Liver (tissue), 9 donors: ENCODE results near the gene HEPN1. TPM values are rescaled to one million over a fixed set of nuclear protein-coding genes. Genes with fewer than 3 reads are reported as not detected.

Source experiments
- DNase-seq: peaks from one replicate; pipeline ENCODE4 v3.0.0-alpha.2; 2017; ENCODE audit warnings: low spot score
- H3K27ac ChIP-seq, 2 donors: one replicate each; pipeline ENCODE4 v1.7.0; 2013; ENCODE audit warnings: inconsistent platforms in 2 of 2, low read length in 2 of 2, control low read depth in 1 of 2, low read depth in 1 of 2, mild to moderate bottlenecking in 1 of 2
- H3K27me3 ChIP-seq, 4 donors: one replicate each; pipeline versions ENCODE4 v1.6.1 to v1.7.0; 2013; ENCODE audit warnings: low read length in 3 of 4, inconsistent platforms in 1 of 4, mild to moderate bottlenecking in 1 of 4, moderate library complexity in 1 of 4; ENCODE audit not compliant: control insufficient read depth in 4 of 4, insufficient read depth in 4 of 4
- H3K36me3 ChIP-seq, 4 donors: one replicate each; pipeline versions ENCODE4 v1.6.1 to v1.7.0; 2013; ENCODE audit warnings: low read length in 3 of 4, mild to moderate bottlenecking in 3 of 4, low read depth in 1 of 4, moderate library complexity in 1 of 4; ENCODE audit not compliant: control insufficient read depth in 4 of 4, insufficient read depth in 3 of 4
- H3K4me1 ChIP-seq, 4 donors: one replicate each; pipeline versions ENCODE4 v1.6.1 to v1.7.0; 2013; ENCODE audit warnings: low read length in 3 of 4, mild to moderate bottlenecking in 3 of 4, moderate library complexity in 1 of 4; ENCODE audit not compliant: control insufficient read depth in 4 of 4, insufficient read depth in 4 of 4
- H3K4me3 ChIP-seq, 3 donors: one replicate each; pipeline versions ENCODE4 v1.6.1 to v1.7.0; 2013; ENCODE audit warnings: low read length in 3 of 3, control low read depth in 1 of 3, low read depth in 1 of 3, mild to moderate bottlenecking in 1 of 3
- H3K9ac ChIP-seq, 2 donors: one replicate each; pipeline ENCODE4 v1.7.0; 2013; ENCODE audit warnings: low read length in 2 of 2, mild to moderate bottlenecking in 2 of 2, moderate library complexity in 2 of 2, control low read depth in 1 of 2, low read depth in 1 of 2
- H3K9me3 ChIP-seq, 4 donors: one replicate each; pipeline versions ENCODE4 v1.6.1 to v1.7.0; 2013; ENCODE audit warnings: low read length in 3 of 4; ENCODE audit not compliant: control insufficient read depth in 4 of 4
- ATF3 ChIP-seq: IDR thresholded peaks from 2 replicates; pipeline ENCODE4 v1.6.1; 2016; ENCODE audit warnings: antibody characterized with exemption
- FOXA1 ChIP-seq: IDR thresholded peaks from 2 replicates; pipeline ENCODE4 v1.6.1; 2016; ENCODE audit warnings: antibody characterized with exemption
- FOXA2 ChIP-seq: IDR thresholded peaks from 2 replicates; pipeline ENCODE4 v1.6.1; 2016; ENCODE audit warnings: antibody characterized with exemption
- GABPA ChIP-seq, 2 donors: IDR thresholded peaks in 1 of 2; conservative IDR thresholded peaks in 1 of 2; 2 replicates each; pipeline ENCODE4 v1.6.1; 2016; ENCODE audit warnings: antibody characterized with exemption in 2 of 2, mild to moderate bottlenecking in 1 of 2, moderate library complexity in 1 of 2
- HNF4G ChIP-seq: IDR thresholded peaks from 2 replicates; pipeline ENCODE4 v1.6.1; 2016; ENCODE audit warnings: antibody characterized with exemption
- JUND ChIP-seq, 2 donors: IDR thresholded peaks; 2 replicates each; pipeline ENCODE4 v1.6.1; 2016; ENCODE audit warnings: antibody characterized with exemption in 2 of 2
- MAX ChIP-seq: IDR thresholded peaks from 2 replicates; pipeline ENCODE4 v1.6.1; 2016; ENCODE audit warnings: antibody characterized with exemption
- NR2F2 ChIP-seq: IDR thresholded peaks from 2 replicates; pipeline ENCODE4 v1.6.1; 2016; ENCODE audit warnings: antibody characterized with exemption
- RAD21 ChIP-seq, 2 donors: IDR thresholded peaks; 2 replicates each; pipeline ENCODE4 v1.6.1; 2016; ENCODE audit warnings: antibody characterized with exemption in 2 of 2, mild to moderate bottlenecking in 2 of 2
- REST ChIP-seq: IDR thresholded peaks from 2 replicates; pipeline ENCODE4 v1.6.1; 2016; ENCODE audit warnings: antibody characterized with exemption, mild to moderate bottlenecking
- RXRA ChIP-seq, 2 donors: IDR thresholded peaks; 2 replicates each; pipeline ENCODE4 v1.6.1; 2017 to 2018; ENCODE audit warnings: antibody characterized with exemption in 2 of 2, mild to moderate bottlenecking in 1 of 2
- SP1 ChIP-seq: IDR thresholded peaks from 2 replicates; pipeline ENCODE4 v1.6.1; 2018; ENCODE audit warnings: antibody characterized with exemption, mild to moderate bottlenecking
- TAF1 ChIP-seq: conservative IDR thresholded peaks from 2 replicates; pipeline ENCODE4 v1.6.1; 2016; ENCODE audit warnings: antibody characterized with exemption, mild to moderate bottlenecking
- YY1 ChIP-seq: IDR thresholded peaks from 2 replicates; pipeline ENCODE4 v1.6.1; 2016; ENCODE audit warnings: antibody characterized with exemption, mild to moderate bottlenecking
- ZBTB33 ChIP-seq: IDR thresholded peaks from 2 replicates; pipeline ENCODE4 v1.6.1; 2016; ENCODE audit warnings: antibody characterized with exemption
- WGBS: extraction: QIAGEN DNeasy Blood & Tissue Kit; methylation state at CpG from one replicate; pipeline ENCODE4 v1.1.7; 2013; 5-methylcytosine and 5-hydroxymethylcytosine counted together
- polyA plus RNA-seq, 2 donors: library from polyadenylated mRNA; stranded (reverse) in 1 of 2; unstranded in 1 of 2; fragments of 200-250 nt in 1 of 2; fragments of >200 nt in 1 of 2; fragmentation: Nextera tagmentation in 1 of 2; extraction: Ambion mirVana in 1 of 2; gene quantifications; one replicate each; pipeline versions ENCODE4 v1.2.1 to v1.2.3, GENCODE V29; 2013 to 2015
- total RNA-seq, 2 donors: library from RNA; depleted of rRNA; stranded (reverse); fragments of >200 nt; gene quantifications; one replicate each; pipeline ENCODE4 v1.2.3, GENCODE V29; 2014
- donor health status: healthy.
- donor health status: healthy.
- donor health status: healthy.
- donor health status: healthy.
- donor health status: healthy.

HEPN1 gene
- total and polyA plus RNA-seq, 4 donors: 0.22 to 2.6 TPM; not detected in 2

- H3K4me1 ChIP-seq: peaks cover 0 to 11% (median 6%) of the 10 kb centered on the region in 4 donors
Measured at GRCh38 chr11:124887667-124888013, 31.4 kb upstream of the HEPN1 start.

GRCh38 chr11:124889191-124890091 lies 29.6 kb upstream of the HEPN1 start:
- TF ChIP-seq ZBTB33 (no peak), HNF4G (no peak), FOXA1 (no peak), SP1 (no peak), RAD21 (IDR thresholded peaks at IDR 0.05) (no peak), YY1 (no peak), GABPA (IDR thresholded peaks at IDR 0.05 in 1 of 2, conservative IDR thresholded peaks at IDR 0.05 in 1 of 2) (no peak), FOXA2 (no peak), ATF3 (no peak)
- H3K9me3 ChIP-seq: no peaks in the 10 kb centered on the region

More at GRCh38 chr11:124887667-124888013, 31.4 kb upstream of the HEPN1 start:
- Histone ChIP-seq H3K27ac (no peak overlapping the region), H3K9me3 (no peaks in the 10 kb centered on the region), H3K4me3 (no peak overlapping the region), H3K36me3 (no peaks in the 10 kb centered on the region), H3K27me3 (no peaks in the 10 kb centered on the region), H3K9ac (no peak overlapping the region)
- TF ChIP-seq SP1 (no peak), NR2F2 (no peak), YY1 (no peak), RAD21 (IDR thresholded peaks at IDR 0.05) (no peak), REST (no peak), ZBTB33 (no peak), JUND (IDR thresholded peaks at IDR 0.05) (no peak), FOXA2 (no peak), FOXA1 (no peak), TAF1 (no peak), HNF4G (no peak), RXRA (IDR thresholded peaks at IDR 0.05) (no peak), MAX (no peak)
- 90% methylated on average over 3 of the region's 3 CpGs for WGBS
- DNase-seq: no peak

More at GRCh38 chr11:124889191-124890091, 29.6 kb upstream of the HEPN1 start:
- 98% methylated on average over 2 of the region's 2 CpGs for WGBS
- H3K27me3 ChIP-seq: no peaks in the 10 kb centered on the region
- no peak overlapping the region for H3K27ac ChIP-seq
- no peak overlapping the region for H3K9ac ChIP-seq
- H3K36me3 ChIP-seq: no peaks in the 10 kb centered on the region
- no peak overlapping the region for H3K4me3 ChIP-seq
- peaks cover 0 to 6% (median 2%) of the 10 kb centered on the region in 4 donors for H3K4me1 ChIP-seq
- no peak for DNase-seq
